Measurements from ENCODE around the gene PKHD1.

- TF ChIP-seq CTCF (IDR thresholded peaks at IDR 0.05; ENCODE audit: insufficient read depth, low read length) (no peak), REST (IDR thresholded peaks at IDR 0.05; ENCODE audit: insufficient replicate concordance, low read depth) (no peak), POLR2AphosphoS5 (IDR thresholded peaks at IDR 0.05; ENCODE audit: low read depth) (no peak), SPI1 (IDR thresholded peaks at IDR 0.05; ENCODE audit: borderline replicate concordance, low read depth) (no peak), GABPA (IDR thresholded peaks at IDR 0.05; ENCODE audit: low read depth) (no peak)
Measured at GRCh38 chr6:51962354-51962753, 125.1 kb downstream of the PKHD1 start.

Measured in HL-60 (cell line).